ENCODE measurements around the gene CACNA2D2.

CACNA2D2 gene

DNA sequence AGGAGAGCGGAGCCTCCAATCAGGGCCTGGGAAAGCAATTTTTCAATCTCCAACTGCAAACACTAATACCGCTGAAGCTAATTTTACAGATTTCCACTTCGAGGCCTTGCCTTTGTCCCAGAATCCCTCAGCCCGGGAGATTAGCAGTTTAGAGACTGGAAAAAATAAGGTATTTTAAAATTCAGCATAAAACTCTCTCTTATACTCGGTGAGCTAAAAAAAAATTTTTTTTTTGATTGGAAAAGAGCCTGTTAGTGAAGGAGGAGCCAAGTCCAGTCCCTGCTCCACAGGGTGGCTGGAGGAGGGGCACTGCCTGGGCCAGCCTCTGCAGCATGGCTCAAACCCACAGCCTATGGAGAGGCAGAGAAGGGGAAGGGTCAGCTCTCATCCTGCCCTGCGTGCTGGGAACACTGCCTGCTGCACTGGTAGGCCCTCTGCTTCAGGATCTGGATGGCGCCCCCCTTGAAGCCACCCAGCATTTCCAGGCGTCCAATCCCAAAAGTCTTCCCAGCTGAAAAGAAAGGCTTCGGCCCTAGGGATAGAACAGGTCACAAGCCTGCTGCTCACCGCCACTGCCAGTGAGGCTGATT is 48.9 kb downstream of the CACNA2D2 start:
- DNase-seq, result no peak

DNA sequence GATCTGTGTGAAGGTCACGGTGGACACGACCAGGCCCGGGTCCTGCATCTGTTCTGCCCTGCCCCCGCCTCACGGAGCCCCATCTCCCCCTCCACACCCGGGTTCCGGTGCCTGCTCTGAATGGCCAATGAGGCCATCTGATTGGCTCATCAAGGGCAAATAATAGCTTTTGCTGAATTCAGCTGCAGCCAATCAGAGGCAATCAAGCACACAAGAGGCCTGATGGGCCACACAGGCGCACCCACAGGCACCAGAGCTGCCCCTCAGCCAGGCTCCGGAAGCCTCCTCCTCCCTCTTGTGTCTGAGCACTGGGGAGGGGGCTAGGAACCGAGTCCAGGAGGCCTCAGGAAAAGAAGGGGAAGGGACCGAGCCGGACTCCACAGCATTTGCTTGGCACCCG is 49.5 kb downstream of the CACNA2D2 start:
- no peak for DNase-seq

DNA sequence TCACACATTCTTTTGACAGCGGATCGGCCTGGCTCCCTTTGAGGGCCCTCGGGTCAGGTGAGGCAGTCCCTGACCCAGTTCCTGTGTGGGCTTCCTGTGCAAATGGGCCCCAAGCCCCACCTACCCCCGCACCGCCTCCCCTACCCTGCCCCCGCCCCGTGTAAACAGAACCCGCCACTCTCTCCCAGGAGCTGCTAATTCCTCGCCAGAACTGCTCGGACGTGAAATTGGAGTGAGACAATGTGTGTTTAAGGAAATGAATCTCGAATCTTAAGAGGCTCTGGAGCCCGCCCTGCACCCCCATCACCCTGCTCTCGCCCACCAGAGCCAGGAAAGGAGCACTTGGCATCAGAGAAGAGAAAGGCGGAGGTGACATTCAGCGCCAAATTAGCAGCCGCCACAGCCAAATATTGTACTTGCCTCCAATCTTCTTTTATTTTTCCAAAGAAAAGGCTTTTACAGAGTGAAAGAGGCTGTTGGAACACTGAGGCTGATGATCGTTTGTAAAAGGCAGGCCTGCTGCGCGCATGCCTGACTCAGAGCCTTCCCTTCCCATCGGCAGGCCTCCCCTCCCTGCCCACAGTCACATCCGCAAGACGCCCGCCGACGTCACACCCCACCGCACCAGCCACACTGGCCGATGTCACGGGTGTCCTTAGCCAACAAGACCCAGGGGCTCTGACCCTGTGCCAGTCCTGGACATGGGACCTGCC is 53.1 kb downstream of the CACNA2D2 start:
- no peak for DNase-seq

DNA sequence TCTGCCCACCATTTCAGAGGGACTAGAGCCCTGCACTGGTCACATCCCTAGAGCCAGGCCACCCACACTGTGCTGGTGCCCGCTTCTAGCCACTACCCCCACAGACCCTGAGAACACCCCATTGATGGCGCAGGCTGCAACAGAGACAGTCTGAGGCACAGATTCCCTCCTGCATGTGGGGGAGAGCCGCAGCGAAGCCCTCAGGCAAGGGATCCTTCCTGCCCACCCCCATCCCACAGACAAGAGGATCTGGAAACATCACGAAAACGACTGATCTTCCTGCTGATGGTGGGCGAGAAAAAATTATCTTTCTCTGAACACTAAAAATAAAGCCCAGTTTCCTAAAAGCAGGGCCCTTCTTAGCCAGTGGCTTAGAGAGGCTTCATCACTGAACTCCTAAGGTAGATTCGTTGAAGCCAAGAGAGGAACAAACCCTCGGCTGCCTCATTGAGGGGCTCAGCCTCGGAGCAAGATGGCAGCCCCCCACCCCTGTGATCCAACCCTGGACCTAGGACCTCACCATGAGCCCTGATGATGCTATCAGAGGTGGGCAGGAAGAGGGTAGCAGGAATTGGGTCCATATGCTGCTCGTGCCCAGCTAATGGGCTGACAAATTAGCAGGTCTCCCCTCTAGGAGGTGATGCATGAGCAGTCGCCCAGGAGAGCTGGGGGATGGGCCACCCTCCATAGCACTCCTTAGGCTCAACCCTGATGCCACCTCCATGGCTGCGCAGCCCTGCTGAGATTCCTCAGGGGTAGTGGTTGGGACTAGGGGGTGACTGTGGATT is 54.5 kb downstream of the CACNA2D2 start:
- no peak for DNase-seq

DNA sequence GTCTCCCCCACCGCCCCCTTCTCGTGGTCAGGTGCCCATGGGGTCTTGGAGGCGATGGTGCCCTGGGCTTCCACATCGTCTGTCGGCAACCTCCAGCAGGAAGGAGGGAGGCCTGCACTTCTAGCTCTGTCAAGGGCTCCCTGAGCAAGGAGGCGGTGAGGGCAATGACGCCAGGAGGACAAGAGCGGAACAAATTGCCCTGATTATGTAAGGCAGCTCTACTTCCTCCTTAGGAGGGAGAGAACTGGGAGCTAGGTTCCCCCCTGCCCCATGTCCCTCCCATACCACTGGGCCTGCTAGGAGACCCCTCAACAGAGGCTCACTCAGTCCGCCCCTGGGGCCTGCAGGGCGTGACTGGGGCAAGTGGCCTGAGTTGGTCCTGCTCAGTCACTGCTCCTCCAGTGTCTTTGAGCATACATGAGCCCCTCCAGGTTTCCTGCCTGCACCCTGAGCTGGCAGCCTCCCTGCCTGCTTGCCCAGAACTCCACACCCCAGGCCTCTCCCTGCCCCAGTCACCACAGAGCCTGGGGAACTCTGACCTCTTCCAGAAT is 56.1 kb downstream of the CACNA2D2 start:
- no peak for DNase-seq

DNA sequence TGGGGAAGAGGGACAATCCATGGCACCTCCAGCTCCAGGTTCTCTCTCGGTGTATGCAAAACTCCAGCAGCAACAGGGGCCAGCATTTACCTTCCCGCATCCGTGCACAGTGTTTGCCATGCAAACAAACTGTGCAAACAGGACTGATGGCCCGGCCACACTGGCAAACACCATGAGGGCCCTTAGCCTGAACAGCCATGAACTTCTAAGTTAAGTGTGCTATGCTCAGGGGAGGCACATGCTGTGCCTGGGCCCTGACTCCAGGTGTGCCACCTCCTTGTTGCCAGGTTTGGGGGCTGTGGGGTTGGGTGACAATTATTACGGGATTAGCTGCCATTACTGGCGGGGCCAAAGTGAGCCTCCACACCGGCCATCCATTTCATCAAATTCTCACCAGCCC is 57.5 kb downstream of the CACNA2D2 start:
- DNase-seq, result no peak

DNA sequence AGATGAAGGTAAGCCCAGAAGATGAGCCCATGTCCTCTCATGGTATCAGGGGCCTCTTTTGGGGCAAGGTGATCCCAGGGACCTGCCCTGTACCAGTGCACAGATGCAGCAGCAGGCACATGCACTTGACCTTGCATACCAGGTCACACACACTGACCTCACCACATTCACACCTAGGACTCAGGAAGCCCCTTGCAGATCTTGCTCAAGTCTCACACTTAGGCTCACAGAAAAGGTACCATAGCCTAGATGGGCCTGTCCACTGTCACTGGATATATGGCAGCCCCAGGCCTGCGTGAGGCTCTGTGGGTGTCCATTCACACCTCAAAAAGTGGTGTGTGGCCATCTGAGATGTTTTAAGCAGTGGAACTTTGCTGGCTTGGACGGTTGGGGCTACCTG is 58.7 kb downstream of the CACNA2D2 start:
- no peak for DNase-seq

DNA sequence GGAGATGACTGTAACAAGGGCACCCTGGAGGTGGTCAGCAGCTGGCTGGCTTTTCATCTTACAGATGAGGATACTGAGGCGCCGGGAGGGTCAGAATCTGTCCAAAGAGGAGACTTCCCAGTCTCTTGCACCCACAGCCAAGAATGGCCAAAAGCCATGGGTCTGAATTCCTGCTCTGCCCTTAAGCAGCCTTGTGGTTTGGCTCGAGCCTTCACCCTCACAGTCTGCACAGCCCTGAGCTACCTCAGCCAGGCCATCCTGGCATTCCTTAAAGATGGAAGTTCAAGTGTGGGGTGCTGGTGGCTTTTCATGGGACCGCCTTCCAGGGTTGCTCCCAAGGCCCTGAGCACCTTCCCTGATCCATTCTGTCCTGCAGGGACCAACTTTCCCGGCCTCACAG is 59.2 kb downstream of the CACNA2D2 start:
- DNase-seq, result no peak

DNA sequence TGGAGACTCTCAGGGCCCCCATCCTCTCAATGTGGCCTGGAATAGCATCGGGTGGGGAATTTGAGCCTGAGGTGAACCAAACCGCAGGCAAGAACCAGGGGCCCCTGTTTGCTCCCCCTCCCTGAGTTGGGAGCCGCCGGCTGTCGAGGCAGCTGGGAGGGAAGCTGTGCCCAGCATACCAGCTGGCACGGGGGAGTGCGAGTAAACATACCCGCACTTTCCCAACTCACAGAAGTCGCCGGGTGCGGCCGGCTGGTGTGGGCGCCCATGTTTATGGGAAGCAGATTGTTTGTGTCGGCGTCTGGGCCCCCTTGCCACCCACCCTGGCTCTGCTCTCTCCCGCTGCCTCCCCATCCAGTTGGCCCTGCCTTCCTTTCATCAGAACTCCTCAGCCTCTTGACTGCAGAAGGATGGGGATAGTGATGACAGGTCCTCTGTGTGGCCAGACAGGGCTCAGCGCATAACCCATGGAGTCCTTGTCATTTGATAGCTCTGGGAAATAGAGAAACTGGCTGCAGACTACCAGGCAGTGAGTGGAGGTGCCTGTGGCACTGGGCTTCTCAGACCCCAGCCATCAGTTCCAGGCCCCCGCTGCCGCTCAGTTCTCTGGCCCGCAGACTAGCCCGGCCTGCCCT is 60.4 kb downstream of the CACNA2D2 start:
- DNase-seq, result no peak

DNA sequence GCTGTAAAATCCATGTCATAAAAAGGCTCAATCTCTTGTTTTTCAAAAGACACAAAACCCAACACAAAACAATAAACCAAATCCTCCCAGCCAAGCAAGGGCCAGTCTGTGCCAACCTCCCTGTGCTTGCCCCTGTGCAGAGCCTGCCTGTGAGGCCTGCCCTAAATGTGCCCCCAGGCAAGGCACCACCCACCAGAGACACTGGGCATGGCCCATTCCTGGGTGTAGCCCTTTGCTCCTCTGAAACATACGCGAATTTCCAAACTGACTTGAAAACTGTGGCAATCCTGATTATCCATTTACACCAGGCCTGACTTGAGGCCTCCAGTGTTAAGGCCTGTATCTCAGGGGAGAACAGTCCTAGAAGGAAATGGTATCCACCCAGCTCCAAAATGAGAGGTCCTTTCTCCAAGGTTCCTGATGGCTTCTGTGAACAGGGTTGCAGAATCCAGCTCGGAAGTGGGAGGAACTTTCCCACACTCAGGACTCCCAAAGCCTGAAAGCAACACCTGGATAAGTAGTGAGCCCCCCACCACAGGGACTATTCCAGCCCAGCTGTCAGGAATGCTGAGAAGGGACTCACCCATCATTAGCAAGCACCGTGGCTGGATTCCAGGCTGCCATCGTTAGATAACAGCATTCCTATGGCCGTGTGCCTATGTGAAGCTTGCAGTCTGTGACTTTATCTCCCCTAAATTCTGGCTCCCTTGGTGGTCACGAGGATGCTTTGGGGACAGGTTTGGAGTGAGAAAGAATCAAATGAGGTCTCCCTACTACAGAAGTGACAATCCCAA is 61.8 kb downstream of the CACNA2D2 start:
- no peak for DNase-seq

DNA sequence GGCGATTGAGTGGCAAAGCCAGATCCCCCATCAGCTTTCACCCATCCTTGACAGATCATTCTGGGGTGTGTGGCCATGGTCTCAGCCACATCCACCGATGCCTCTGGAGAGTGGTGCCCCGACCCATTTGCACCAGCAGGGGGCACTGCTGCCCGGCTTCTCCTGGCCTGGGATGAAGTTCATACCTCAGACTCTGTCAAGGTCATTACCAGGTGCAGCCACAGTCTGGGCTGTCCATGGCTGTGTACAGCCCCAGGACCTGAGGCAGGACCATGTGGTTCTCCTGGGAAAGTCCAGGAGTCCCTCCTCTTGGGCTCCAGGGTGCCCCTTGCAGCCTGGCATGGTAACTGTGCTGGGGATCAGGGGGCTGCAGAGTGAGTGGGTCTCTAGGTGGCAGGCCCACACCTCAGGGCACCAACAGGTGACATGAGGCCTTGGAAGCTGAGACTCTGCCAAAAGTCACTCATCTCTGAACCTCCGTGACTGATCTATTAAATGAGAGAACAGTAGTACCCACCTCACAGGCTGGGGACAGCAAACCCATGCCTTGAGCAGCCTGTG is 67.2 kb downstream of the CACNA2D2 start:
- no peak for DNase-seq

DNA sequence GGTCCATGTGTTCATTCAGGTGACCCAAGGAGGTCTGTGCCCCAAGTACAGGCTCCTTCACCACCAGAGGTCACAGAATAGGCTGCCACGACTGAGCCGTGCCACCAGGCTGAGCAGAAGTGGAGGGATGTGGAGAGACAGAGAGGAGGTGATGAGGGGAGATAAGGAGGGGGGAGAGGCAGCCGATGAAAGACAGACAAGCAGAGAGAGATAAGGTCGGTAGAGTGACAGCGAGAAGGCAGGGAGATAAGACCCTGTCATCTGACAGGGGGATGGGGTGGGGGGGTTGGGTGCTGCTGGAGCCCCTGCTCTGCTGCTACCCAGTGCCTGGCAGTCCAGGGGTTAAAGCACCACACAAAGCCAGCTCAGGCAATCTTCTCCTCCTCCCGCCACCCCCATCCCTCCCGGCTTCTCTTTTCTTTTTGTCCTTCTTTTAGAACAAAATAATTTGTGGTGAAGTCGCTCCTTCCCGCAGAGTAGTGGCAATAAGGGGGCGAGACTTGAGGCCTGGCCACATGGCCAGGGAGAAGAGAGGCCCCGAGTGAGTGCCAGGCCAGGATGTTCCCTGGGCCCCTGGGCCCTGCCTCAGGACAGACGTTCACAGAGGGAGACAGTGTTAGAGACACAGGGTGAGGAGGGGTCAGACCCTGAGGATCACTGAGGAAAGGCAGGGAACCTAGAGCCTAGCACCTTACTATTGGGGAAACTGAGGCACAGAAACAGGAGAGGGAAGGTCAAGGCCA is 67.9 kb downstream of the CACNA2D2 start:
- no peak for DNase-seq

DNA sequence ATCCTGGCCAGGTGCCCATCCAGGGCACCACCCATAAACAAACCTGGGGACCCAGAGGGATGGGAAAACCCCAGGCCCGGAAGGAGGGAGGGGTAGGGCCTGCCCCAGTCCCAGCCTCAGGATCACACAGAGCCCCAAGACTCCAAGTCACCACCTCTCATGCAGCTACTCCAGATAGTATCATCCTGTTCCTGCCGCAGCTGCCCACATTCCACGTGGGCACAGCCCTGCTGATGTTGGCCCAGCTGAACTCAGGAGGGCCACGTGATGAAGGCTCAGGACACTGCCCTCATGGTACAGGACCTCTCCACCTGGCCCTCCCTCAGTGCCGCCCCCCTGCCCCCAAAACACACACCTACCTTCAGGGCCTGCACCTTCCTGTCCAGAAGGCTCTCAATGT is 69.5 kb downstream of the CACNA2D2 start:
- no peak for DNase-seq

DNA sequence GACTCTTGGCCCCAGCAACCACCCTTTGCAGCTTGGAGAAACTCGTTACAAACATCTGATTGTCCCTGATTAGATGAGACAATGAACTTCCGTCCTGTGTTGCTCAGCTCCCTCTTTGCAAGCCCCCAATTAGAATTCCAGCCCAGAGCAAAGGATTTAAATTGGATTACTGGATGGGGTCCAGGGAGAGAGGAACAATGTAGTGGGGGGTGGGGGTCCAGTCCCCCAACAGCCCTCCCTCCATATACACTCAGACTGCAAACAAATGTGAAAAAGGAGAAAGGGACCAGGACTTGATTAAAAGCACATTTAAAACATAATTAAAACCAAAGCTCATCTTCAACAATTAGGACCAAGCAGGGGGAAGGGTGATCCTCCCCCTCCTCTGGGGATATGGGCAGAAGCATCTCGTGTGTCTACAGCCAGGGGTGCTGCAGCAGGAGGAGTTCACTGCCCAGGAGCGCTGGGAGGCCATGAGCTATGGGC is 72.4 kb downstream of the CACNA2D2 start:
- DNase-seq, result no peak

DNA sequence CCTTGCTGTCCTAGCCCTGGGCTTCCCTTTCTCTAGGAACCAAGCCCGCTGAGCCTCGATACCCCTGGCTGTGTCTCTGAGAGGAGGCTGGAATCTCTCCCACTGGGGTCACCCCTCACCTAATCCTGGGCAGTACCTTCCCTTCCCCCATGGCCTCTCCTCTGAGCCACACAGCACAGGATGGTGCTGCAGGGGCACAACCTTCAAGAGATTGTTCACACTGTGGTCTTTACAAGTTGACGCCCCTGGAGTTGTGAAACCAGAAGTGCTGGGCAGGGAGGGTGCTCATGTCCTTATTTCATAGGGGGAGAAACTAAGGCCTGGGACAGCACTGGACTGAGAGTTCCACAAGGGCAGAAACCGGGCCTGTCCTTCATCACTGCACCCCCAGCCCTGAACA is 73.2 kb downstream of the CACNA2D2 start:
- no peak for DNase-seq

DNA sequence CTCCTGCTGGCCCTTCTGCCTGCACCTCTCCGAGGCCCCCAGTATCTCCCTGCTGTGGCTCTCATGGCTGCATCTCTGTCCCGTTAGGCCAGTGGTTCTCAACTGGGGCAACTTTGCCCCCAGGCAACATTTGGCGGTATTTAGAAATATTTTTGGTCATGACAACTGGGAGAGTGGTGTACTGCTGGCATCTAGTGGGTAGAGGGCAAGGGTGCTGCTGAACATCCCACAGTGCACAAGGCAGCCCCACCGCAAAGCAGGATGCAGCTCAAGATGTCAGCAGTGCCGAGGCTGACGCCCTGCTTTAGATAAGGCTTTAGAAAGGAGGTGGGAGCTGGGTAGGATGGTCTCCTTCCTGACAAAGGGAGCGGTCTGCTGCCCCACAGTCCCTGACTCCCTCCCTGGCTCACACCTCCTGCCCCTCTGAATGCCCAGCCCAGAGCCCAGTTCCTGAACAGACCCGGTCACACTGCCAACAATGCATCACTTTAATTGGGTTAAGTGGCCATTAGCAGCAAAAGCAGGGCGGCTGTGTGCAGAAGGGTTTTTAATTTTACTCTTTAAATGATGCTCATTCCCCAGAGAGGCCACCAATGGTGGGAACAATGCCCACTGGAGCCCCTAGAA is 75.3 kb downstream of the CACNA2D2 start:
- DNase-seq, result no peak

DNA sequence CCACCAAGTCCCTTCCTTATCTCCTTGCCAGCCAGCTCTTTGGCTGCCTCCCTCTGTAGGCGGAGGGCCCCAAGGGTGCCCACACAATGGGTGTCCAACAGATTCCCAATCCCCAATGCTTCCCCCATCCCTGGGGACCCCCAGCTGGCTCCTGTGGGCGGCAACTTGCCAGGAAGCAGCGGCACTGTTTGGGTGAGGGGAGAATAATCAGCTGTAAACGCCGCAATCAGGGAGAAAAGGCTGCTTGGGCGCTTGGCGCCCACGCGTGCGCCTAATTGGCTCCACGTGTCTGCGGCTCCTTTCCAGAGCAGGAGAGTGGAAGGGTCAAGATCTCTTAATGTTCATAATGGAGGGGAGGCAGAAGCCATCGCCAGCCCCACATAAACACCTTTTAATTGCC is 76.2 kb downstream of the CACNA2D2 start:
- DNase-seq, result no peak

DNA sequence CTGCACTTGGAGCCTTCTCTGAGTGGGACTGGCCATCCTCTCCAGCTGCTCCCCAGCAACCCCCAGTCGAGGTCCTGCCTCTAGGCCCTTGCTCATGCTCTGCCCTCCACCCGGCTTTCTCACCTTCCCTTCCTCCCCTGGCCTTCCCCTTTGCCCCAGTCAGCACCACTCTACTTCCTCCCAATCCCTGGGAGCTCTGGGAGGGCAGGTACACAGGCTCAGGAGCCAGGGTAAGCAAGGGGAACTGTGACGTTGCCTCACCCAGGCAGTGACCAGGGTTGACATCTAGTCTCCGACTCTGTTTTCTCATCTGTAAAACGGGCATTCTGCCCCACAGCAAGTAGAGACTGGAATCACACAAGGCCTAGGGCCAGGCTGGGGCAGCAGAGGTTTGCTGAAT is 77.5 kb downstream of the CACNA2D2 start:
- no peak for DNase-seq

DNA sequence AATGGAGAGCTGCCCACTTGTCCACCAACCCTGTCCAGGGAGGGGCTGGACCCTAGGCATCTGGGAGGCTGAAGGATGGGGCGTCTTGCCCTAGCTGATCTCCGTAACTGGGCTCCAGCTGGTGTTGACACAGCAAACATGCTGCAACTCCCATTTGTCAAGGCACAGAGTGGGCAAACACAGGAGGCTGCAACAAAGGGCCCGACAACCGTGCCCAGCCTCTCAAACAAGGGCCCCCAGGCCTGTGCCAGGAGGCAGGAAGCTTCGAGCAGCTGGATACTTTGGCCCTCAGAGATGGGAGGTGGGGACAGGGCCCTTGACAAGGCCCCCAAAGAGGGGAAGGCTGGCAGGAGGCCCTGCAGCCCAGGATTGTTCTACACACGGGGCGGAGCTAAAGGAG is 79.9 kb downstream of the CACNA2D2 start:
- DNase-seq, result no peak

DNA sequence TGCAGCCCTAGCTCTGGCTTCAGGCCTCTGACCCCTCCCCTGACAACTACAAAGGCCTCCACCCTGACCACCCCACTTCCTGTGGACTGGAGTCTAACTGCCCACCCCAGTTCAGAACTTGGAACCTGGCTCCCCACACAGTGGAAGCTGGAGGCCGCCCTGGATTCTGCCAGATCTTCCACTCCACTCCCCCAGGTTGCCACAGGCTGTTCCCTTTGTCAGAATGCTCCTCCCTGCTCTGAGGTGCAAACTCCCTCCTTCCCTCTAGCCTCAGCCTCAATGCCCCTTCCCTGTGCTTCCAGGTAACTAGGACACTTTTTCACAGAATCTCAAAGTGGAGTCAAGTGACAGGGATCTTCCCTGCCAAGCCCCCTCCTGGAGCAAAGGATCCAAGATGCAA is 81.3 kb downstream of the CACNA2D2 start:
- no peak for DNase-seq

Data from GF-D8 (cell line).